ENCODE data around the gene NDUFA5.

Gene NDUFA5

GRCh38 chr7:123557398-123558288 lies at the start of gene NDUFA5:
Gene NDUFA5 (minus strand): TSS chr7:123557818. CDS start chr7:123557795, 23 bp downstream.
- peak; percentile 98 for DNase-seq

GRCh38 chr7:123604739-123605138 lies 47.1 kb upstream of the NDUFA5 start:
- no peak for DNase-seq

GRCh38 chr7:123602648-123603047 lies 45.0 kb upstream of the NDUFA5 start:
- DNase-seq, result no peak

GRCh38 chr7:123601530-123601929 lies 43.9 kb upstream of the NDUFA5 start, which contains the start of gene ASB15:
Gene ASB15 (plus strand): TSS chr7:123601821. CDS start chr7:123614503, 12,682 bp downstream.
- no peak for DNase-seq

GRCh38 chr7:123600876-123601275 lies 43.3 kb upstream of the NDUFA5 start:
- DNase-seq, result no peak

GRCh38 chr7:123599766-123600165 lies 42.1 kb upstream of the NDUFA5 start:
- no peak for DNase-seq

GRCh38 chr7:123598657-123599056 lies 41.0 kb upstream of the NDUFA5 start:
- no peak for DNase-seq

GRCh38 chr7:123594813-123595241 lies 37.2 kb upstream of the NDUFA5 start:
- DNase-seq, result no peak

- DNase-seq, result no peak
Measured at GRCh38 chr7:123588376-123588775, 30.8 kb upstream of the NDUFA5 start.

- DNase-seq, result no peak
Measured at GRCh38 chr7:123583821-123584220, 26.2 kb upstream of the NDUFA5 start.

- no peak for DNase-seq
Measured at GRCh38 chr7:123581162-123581459, 23.5 kb upstream of the NDUFA5 start.

GRCh38 chr7:123580406-123581161 lies 23.0 kb upstream of the NDUFA5 start:
- no peak for DNase-seq

- no peak for DNase-seq
Measured at GRCh38 chr7:123579416-123579815, 21.8 kb upstream of the NDUFA5 start.

GRCh38 chr7:123573896-123574467 lies 16.4 kb upstream of the NDUFA5 start:
- DNase-seq, result no peak

GRCh38 chr7:123573341-123573740 lies 15.7 kb upstream of the NDUFA5 start:
- no peak for DNase-seq

GRCh38 chr7:123571684-123572083 lies 14.1 kb upstream of the NDUFA5 start:
- DNase-seq, result no peak

GRCh38 chr7:123571187-123571586 lies 13.6 kb upstream of the NDUFA5 start:
- DNase-seq, result no peak

- no peak for DNase-seq
Measured at GRCh38 chr7:123570390-123571182, 13.0 kb upstream of the NDUFA5 start.

- no peak for DNase-seq
Measured at GRCh38 chr7:123569352-123570010, 11.9 kb upstream of the NDUFA5 start.

- DNase-seq, result no peak
Measured at GRCh38 chr7:123562121-123562520, 4.5 kb upstream of the NDUFA5 start.

- DNase-seq, result no peak
Measured at GRCh38 chr7:123558289-123558874, 764 bp upstream of the NDUFA5 start.

GRCh38 chr7:123557016-123557397 lies 611 bp downstream of the NDUFA5 start:
- DNase-seq, result no peak
